NCI-H748 treated with DMSO at 0.1 percent for 48 hours (cell line): ENCODE data around the gene FKBP15.
"Not testable (repeated sequence)": the region's sequence is repeated elsewhere in the genome, so short reads cannot be mapped to it uniquely, and the experiment has no call there.

Experiments used
- DNase-seq: peaks from one replicate; lab custom pipeline; 2025; lab: John Stamatoyannopoulos, UW

Gene FKBP15, protein sequence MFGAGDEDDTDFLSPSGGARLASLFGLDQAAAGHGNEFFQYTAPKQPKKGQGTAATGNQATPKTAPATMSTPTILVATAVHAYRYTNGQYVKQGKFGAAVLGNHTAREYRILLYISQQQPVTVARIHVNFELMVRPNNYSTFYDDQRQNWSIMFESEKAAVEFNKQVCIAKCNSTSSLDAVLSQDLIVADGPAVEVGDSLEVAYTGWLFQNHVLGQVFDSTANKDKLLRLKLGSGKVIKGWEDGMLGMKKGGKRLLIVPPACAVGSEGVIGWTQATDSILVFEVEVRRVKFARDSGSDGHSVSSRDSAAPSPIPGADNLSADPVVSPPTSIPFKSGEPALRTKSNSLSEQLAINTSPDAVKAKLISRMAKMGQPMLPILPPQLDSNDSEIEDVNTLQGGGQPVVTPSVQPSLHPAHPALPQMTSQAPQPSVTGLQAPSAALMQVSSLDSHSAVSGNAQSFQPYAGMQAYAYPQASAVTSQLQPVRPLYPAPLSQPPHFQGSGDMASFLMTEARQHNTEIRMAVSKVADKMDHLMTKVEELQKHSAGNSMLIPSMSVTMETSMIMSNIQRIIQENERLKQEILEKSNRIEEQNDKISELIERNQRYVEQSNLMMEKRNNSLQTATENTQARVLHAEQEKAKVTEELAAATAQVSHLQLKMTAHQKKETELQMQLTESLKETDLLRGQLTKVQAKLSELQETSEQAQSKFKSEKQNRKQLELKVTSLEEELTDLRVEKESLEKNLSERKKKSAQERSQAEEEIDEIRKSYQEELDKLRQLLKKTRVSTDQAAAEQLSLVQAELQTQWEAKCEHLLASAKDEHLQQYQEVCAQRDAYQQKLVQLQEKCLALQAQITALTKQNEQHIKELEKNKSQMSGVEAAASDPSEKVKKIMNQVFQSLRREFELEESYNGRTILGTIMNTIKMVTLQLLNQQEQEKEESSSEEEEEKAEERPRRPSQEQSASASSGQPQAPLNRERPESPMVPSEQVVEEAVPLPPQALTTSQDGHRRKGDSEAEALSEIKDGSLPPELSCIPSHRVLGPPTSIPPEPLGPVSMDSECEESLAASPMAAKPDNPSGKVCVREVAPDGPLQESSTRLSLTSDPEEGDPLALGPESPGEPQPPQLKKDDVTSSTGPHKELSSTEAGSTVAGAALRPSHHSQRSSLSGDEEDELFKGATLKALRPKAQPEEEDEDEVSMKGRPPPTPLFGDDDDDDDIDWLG

GRCh38 chr9:113221003-113221799 lies at the start of gene FKBP15, which contains the start of gene SLC31A1:
TSS of gene FKBP15 (minus strand) at chr9:113221277. CDS start at chr9:113221243, 34 bp downstream.
TSS of gene SLC31A1 (plus strand) at chr9:113221544. CDS start at chr9:113256149, 34,605 bp downstream.
- DNase-seq, result peak; percentile 97

DNA sequence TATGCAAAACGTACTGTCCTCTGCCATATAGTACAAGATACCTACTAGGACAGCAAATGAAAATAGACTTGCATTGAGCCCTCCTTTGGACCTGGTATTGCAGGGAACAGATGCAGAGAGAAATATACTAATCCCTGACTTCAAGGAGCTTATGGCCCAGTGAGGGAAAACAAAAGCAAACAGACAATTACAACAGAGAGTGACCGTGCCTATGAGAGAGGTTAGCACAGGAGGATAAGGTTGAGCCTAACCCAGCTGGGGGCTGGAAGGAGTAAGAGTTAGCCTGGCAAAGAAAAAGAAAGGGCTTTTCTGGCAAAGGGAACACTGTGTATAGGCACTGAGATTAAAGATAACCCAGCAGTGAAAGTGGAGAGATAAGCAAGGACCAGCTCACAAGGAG lies 48.8 kb upstream of the FKBP15 start:
- no peak for DNase-seq

GRCh38 chr9:113269355-113269754 lies 48.3 kb upstream of the FKBP15 start:
- no peak for DNase-seq

- no peak for DNase-seq
Observed at GRCh38 chr9:113267911-113268566, 47.0 kb upstream of the FKBP15 start.

- no peak for DNase-seq
Observed at GRCh38 chr9:113266174-113266573, 45.1 kb upstream of the FKBP15 start.

DNA sequence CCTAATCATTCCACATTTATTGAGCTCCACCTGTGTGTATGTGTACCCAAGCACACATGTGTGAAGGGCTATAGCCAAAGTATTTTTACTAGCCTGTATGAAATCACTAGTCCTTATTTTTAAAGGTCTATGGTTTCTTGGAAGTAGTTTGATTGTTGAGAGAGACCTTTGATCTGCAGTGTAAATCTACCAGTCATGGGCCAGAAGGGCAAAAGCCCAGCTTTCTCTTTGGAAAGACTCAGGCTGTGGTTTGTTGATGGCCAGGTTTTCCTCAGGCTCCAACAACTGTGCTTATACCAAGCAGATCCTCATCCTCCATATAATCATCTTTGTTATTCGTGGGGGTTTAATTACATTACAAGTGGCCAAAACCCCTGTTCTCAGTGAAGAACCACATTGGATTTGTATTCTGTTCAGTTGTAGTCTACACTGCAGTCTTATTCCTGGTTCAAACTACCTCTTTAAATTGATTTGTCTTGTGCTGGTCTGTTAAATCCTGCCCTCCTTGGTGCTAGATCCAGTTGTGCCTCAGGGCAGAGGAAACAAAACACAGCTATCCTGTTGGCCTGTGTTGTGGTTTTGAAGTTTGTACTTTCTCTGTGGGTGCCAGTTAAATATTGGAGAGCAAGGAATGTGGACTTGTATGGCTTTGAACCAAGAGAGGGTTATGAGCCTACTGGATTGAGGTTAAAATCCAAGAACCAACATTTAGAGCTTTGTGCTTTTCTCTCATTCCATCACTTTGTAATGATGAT lies 41.0 kb upstream of the FKBP15 start:
- no peak for DNase-seq

DNA sequence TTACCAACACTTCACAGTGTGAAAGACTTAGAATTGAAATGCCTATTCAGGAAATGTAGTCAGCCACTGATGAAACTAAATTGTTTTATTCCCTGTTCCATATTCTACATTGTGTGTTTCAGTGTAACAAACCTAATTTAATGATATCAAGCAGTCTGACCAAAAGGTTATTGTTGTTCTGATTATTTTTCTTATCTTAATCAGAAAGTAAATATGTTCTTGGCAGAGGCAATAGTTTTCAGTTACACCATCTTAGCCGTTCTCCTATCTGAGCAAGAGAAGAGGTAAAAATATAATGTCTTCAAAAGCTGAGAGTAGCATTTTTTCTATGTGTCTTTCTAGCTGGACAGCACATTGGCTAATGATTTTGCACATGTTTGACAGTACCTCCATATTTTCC lies 37.2 kb upstream of the FKBP15 start:
- DNase-seq, result no peak

- DNase-seq, result no peak
Observed at GRCh38 chr9:113257863-113258262, 36.8 kb upstream of the FKBP15 start.

- no peak for DNase-seq
Observed at GRCh38 chr9:113255438-113255837, 34.4 kb upstream of the FKBP15 start.

GRCh38 chr9:113254991-113255390 lies 33.9 kb upstream of the FKBP15 start:
- no peak for DNase-seq

- no peak for DNase-seq
Observed at GRCh38 chr9:113250807-113251206, 29.7 kb upstream of the FKBP15 start.

GRCh38 chr9:113249661-113250060 lies 28.6 kb upstream of the FKBP15 start:
- not testable (repeated sequence) for DNase-seq

DNA sequence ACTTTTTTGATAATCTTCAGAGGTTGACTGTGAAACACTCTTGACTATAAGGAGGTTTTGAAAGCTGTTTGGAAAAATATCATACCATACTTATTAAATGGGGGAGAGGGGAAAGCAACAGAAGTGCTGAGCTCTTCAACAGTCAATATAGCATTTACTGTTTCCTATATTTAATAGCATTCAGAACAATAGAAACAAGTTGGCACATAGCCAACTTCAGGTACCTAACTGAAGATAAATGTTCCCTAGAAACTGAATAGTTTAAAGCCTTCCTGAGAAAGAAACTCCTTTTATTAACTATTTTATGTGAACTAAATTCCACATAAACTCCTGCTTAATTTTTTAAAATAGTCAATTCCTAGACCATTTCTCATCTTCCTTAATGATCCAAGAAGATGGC lies 26.6 kb upstream of the FKBP15 start:
- DNase-seq, result no peak

GRCh38 chr9:113246928-113247327 lies 25.9 kb upstream of the FKBP15 start:
- no peak for DNase-seq

DNA sequence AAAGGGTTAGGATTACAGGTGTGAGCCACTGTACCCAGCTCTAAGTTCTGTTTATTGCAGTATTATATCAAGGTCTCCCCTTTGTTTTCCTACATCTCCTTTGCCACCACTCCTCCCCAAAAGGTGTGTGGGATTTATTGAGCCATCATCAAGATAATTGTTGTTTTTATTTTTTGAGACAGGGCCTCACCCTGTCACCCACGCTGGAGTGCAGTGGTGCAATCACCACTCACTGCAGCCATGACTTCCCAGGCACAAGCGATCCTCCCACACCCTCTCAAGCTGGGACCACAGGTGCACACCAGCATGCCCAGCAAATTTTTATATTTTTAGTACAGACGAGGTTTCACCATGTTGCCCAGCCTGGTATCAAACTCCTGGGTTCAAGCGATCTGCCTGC lies 24.8 kb upstream of the FKBP15 start:
- DNase-seq, result no peak

GRCh38 chr9:113244556-113244955 lies 23.5 kb upstream of the FKBP15 start:
- DNase-seq, result no peak

GRCh38 chr9:113241161-113241560 lies 20.1 kb upstream of the FKBP15 start:
- no peak for DNase-seq

- no peak for DNase-seq
Observed at GRCh38 chr9:113238859-113239232, 17.8 kb upstream of the FKBP15 start.

GRCh38 chr9:113238202-113238858 lies 17.3 kb upstream of the FKBP15 start:
- DNase-seq, result no peak

DNA sequence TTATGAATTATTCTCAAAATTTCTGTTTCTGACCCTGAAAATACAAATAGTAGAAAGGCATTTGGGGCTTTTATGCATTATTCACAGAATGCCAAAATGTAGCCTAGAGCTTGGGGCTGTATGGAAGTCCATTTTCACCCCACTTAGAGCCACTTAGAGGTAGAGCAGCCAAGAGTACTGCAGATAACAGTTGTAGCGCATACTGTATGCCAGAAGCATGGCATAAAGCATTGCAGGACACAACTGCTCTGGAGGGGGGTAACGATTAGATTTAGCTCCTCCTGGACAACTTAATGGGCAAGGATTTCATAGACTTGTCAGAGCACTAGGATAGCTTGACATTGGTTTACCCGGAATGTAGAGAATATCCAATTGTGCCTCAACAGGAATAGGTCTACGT lies 15.9 kb upstream of the FKBP15 start:
- no peak for DNase-seq
